Activated T-helper 1 cell treated with anti-CD3 and anti-CD28 coated beads, Interleukin-12 subunit alpha, Interleukin-12 subunit beta, Interleukin-2, Interleukin-4 antibody, amounts not matched to agents 30 ng/mL and 10 ng/mL and 1 ng/mL, durations not matched to agents 14 hours and 24 hours and 36 hours (primary cell): Measurements from ENCODE around the gene COQ4. TPM values are rescaled to one million over a fixed set of nuclear protein-coding genes. Genes with fewer than 3 reads are reported as not detected.
"Not testable (repeated sequence)": the region's sequence is repeated elsewhere in the genome, so short reads cannot be mapped to it uniquely, and the experiment has no call there.

ENCODE experiments used
- DNase-seq: peaks from one replicate; pipeline ENCODE4 v3.0.0; 2021; ENCODE audit warnings: low spot score
- H3K27ac Mint-ChIP-seq: one replicate; pipeline ENCODE4 v1.8.0; 2021; ENCODE audit warnings: mild to moderate bottlenecking, mixed read lengths
- H3K27me3 Mint-ChIP-seq: one replicate; pipeline ENCODE4 v1.8.0; 2022; ENCODE audit warnings: mild to moderate bottlenecking, moderate library complexity, mixed read lengths; ENCODE audit not compliant: insufficient read depth
- H3K36me3 Mint-ChIP-seq: one replicate; pipeline ENCODE4 v1.8.0; 2021; ENCODE audit warnings: low read depth, mixed read lengths
- H3K4me1 Mint-ChIP-seq: one replicate; pipeline ENCODE4 v1.8.0; 2021; ENCODE audit warnings: low read depth, mixed read lengths
- H3K4me3 Mint-ChIP-seq: one replicate; pipeline ENCODE4 v1.8.0; 2021; ENCODE audit warnings: mild to moderate bottlenecking, moderate library complexity, mixed read lengths
- H3K9me3 Mint-ChIP-seq: one replicate; pipeline ENCODE4 v1.8.0; 2021; ENCODE audit warnings: mixed read lengths
- intact Hi-C: fragments of 100-400 bp; cut with micrococcal nuclease; formaldehyde crosslinking; loops from one replicate; pipeline ENCODE4 v1.15.1; 2024
- total RNA-seq: library from RNA; stranded (reverse); gene quantifications from 2 replicates; pipeline ENCODE4 v1.2.3, GENCODE V29; 2022

COQ4 gene
- total RNA-seq, 1 donor from 2014 or later, result 59.0 TPM

GRCh38 chr9:128316421-128316820 is 6.2 kb upstream of the COQ4 start:
- no peaks in the 10 kb centered on the region for H3K4me1 Mint-ChIP-seq
- H3K27ac Mint-ChIP-seq, result no peak overlapping the region
- no peak for DNase-seq
- intact Hi-C loops, result no loop called here
- peaks cover 11% of the 10 kb centered on the region for H3K36me3 Mint-ChIP-seq
- no peaks in the 10 kb centered on the region for H3K27me3 Mint-ChIP-seq
- H3K9me3 Mint-ChIP-seq, result no peaks in the 10 kb centered on the region
- no peak overlapping the region for H3K4me3 Mint-ChIP-seq

- DNase-seq, result no peak
- H3K4me1 Mint-ChIP-seq, result no peaks in the 10 kb centered on the region
- peaks cover 9% of the 10 kb centered on the region for H3K36me3 Mint-ChIP-seq
- peaks cover 2% of the 10 kb centered on the region for H3K27me3 Mint-ChIP-seq
- intact Hi-C loops, result no loop called here
- H3K27ac Mint-ChIP-seq, result no peak overlapping the region
- no peaks in the 10 kb centered on the region for H3K9me3 Mint-ChIP-seq
- no peak overlapping the region for H3K4me3 Mint-ChIP-seq
These were observed 5.0 kb upstream of the COQ4 start for GRCh38 chr9:128317629-128318028.

- intact Hi-C loops, result loop anchor here (5.0 kb wide), 1 partner anchor 451 kb away; the partner anchor contains the start of gene ZER1
- peaks cover 12% of the 10 kb centered on the region for H3K4me1 Mint-ChIP-seq
- DNase-seq, result no peak
- no peaks in the 10 kb centered on the region for H3K9me3 Mint-ChIP-seq
- peaks cover 14% of the 10 kb centered on the region for H3K36me3 Mint-ChIP-seq
- H3K27me3 Mint-ChIP-seq, result peaks cover 2% of the 10 kb centered on the region
- H3K27ac Mint-ChIP-seq, result no peak overlapping the region
- H3K4me3 Mint-ChIP-seq, result peak overlapping the region; percentile 98
These were observed 1.3 kb upstream of the COQ4 start for GRCh38 chr9:128321343-128321742.

GRCh38 chr9:128321879-128322403 is 698 bp upstream of the COQ4 start:
- H3K4me1 Mint-ChIP-seq, result peaks cover 12% of the 10 kb centered on the region
- no peak for DNase-seq
- peak overlapping the region; percentile 98 for H3K4me3 Mint-ChIP-seq

GRCh38 chr9:128323212-128323730 is 632 bp downstream of the COQ4 start:
- Mint-ChIP-seq H3K36me3 (peaks cover 10% of the 10 kb centered on the region), H3K27ac (peak overlapping the region; percentile 100), H3K4me1 (peaks cover 12% of the 10 kb centered on the region), H3K4me3 (peak overlapping the region; percentile 98), H3K9me3 (no peaks in the 10 kb centered on the region), H3K27me3 (peaks cover 2% of the 10 kb centered on the region)
- intact Hi-C loops, result loop anchor here (1.0 to 5.0 kb wide), 3 partner anchors 40 to 449 kb away; partner anchors contain the start of gene ZER1
- DNase-seq, result no peak

More at GRCh38 chr9:128321879-128322403, 698 bp upstream of the COQ4 start:
- H3K36me3 Mint-ChIP-seq, result peaks cover 9% of the 10 kb centered on the region
- peak overlapping the region; percentile 100 for H3K27ac Mint-ChIP-seq
- intact Hi-C loops, result loop anchor here (1.0 to 5.0 kb wide), 15 partner anchors 18 to 626 kb away; partner anchors contain the start of genes BBLN, CERCAM, CIZ1 and GOLGA2
- no peaks in the 10 kb centered on the region for H3K9me3 Mint-ChIP-seq
- peaks cover 2% of the 10 kb centered on the region for H3K27me3 Mint-ChIP-seq

- Mint-ChIP-seq H3K4me3 (peak overlapping the region; percentile 98), H3K9me3 (no peaks in the 10 kb centered on the region)
- intact Hi-C loops, result loop anchor here (1.0 to 5.0 kb wide), 3 partner anchors 39 to 449 kb away; partner anchors contain the start of gene ZER1
These were observed 1.2 kb downstream of the COQ4 start for GRCh38 chr9:128323791-128324190.

GRCh38 chr9:128324401-128324800 is 1.8 kb downstream of the COQ4 start:
- H3K4me1 Mint-ChIP-seq, result peaks cover 12% of the 10 kb centered on the region
- peak overlapping the region; percentile 98 for H3K4me3 Mint-ChIP-seq
- H3K27me3 Mint-ChIP-seq, result peaks cover 2% of the 10 kb centered on the region
- H3K36me3 Mint-ChIP-seq, result peaks cover 10% of the 10 kb centered on the region
- DNase-seq, result no peak
- intact Hi-C loops, result loop anchor here (5.0 kb wide), 1 partner anchor 448 kb away; the partner anchor contains the start of gene ZER1
- H3K27ac Mint-ChIP-seq, result no peak overlapping the region
- H3K9me3 Mint-ChIP-seq, result no peaks in the 10 kb centered on the region

More at GRCh38 chr9:128323791-128324190, 1.2 kb downstream of the COQ4 start:
- Mint-ChIP-seq H3K27ac (peak overlapping the region; percentile 100), H3K4me1 (peaks cover 12% of the 10 kb centered on the region), H3K27me3 (peaks cover 2% of the 10 kb centered on the region), H3K36me3 (peaks cover 10% of the 10 kb centered on the region)
- DNase-seq, result no peak

- peaks cover 2% of the 10 kb centered on the region for H3K27me3 Mint-ChIP-seq
- peak overlapping the region; percentile 39 for H3K4me3 Mint-ChIP-seq
- H3K4me1 Mint-ChIP-seq, result peaks cover 12% of the 10 kb centered on the region
- intact Hi-C loops, result no loop called here
- no peak for DNase-seq
- no peaks in the 10 kb centered on the region for H3K9me3 Mint-ChIP-seq
- H3K36me3 Mint-ChIP-seq, result peaks cover 10% of the 10 kb centered on the region
- no peak overlapping the region for H3K27ac Mint-ChIP-seq
These were observed 3.0 kb downstream of the COQ4 start for GRCh38 chr9:128325629-128326028.

- Mint-ChIP-seq H3K4me1 (no peaks in the 10 kb centered on the region), H3K27ac (no peak overlapping the region), H3K36me3 (peaks cover 5% of the 10 kb centered on the region), H3K27me3 (no peaks in the 10 kb centered on the region), H3K9me3 (no peaks in the 10 kb centered on the region), H3K4me3 (no peak overlapping the region)
- DNase-seq, result no peak
- intact Hi-C loops, result no loop called here
These were observed 10.8 kb downstream of the COQ4 start for GRCh38 chr9:128333451-128333869.

- Mint-ChIP-seq H3K36me3 (peaks cover 5% of the 10 kb centered on the region), H3K4me3 (no peak overlapping the region), H3K9me3 (no peaks in the 10 kb centered on the region), H3K27me3 (no peaks in the 10 kb centered on the region), H3K4me1 (no peaks in the 10 kb centered on the region), H3K27ac (no peak overlapping the region)
- no peak for DNase-seq
- intact Hi-C loops, result no loop called here
These were observed 12.5 kb downstream of the COQ4 start for GRCh38 chr9:128335161-128335560.

- Mint-ChIP-seq H3K4me1 (no peaks in the 10 kb centered on the region), H3K9me3 (no peaks in the 10 kb centered on the region), H3K4me3 (no peak overlapping the region), H3K27ac (no peak overlapping the region), H3K36me3 (peaks cover 5% of the 10 kb centered on the region), H3K27me3 (no peaks in the 10 kb centered on the region)
- no peak for DNase-seq
- intact Hi-C loops, result no loop called here
These were observed 13.3 kb downstream of the COQ4 start for GRCh38 chr9:128335914-128336313.

GRCh38 chr9:128337936-128338335 is 15.3 kb downstream of the COQ4 start:
- intact Hi-C loops, result no loop called here
- no peaks in the 10 kb centered on the region for H3K27me3 Mint-ChIP-seq
- H3K27ac Mint-ChIP-seq, result no peak overlapping the region
- no peaks in the 10 kb centered on the region for H3K9me3 Mint-ChIP-seq
- no peaks in the 10 kb centered on the region for H3K36me3 Mint-ChIP-seq
- peaks cover 6% of the 10 kb centered on the region for H3K4me1 Mint-ChIP-seq
- H3K4me3 Mint-ChIP-seq, result no peak overlapping the region
- no peak for DNase-seq

GRCh38 chr9:128338852-128339614 is 16.4 kb downstream of the COQ4 start:
- H3K27ac Mint-ChIP-seq, H3K9me3 Mint-ChIP-seq, H3K36me3 Mint-ChIP-seq, DNase-seq, H3K4me1 Mint-ChIP-seq, H3K27me3 Mint-ChIP-seq, intact Hi-C loops: not testable (repeated sequence)
- peak overlapping the region; percentile 86 for H3K4me3 Mint-ChIP-seq
